Lower lobe of right lung (tissue), 2 donors: ENCODE data around the gene CLNK. TPM values are rescaled to one million over a fixed set of nuclear protein-coding genes. Genes with fewer than 3 reads are reported as not detected.

Experiments used
- ATAC-seq, 2 donors: fragments of 200-7000 bp; cut with Tn5 transposase; one replicate each; pipeline ENCODE4 v1.9.1; 2020 to 2022; ENCODE audit warnings: mild to moderate bottlenecking in 2 of 2, moderate library complexity in 2 of 2
- DNase-seq: peaks from one replicate; pipeline ENCODE4 v3.0.0-alpha.2; 2020
- H3K27ac ChIP-seq: fragments of 200-600 bp; one replicate; pipeline ENCODE4 v1.8.0; 2022
- H3K27me3 ChIP-seq: fragments of 200-600 bp; one replicate; pipeline ENCODE4 v1.8.0; 2022; ENCODE audit warnings: low read depth
- H3K36me3 ChIP-seq: fragments of 200-600 bp; one replicate; pipeline ENCODE4 v1.8.0; 2022; ENCODE audit warnings: mild to moderate bottlenecking
- H3K4me1 ChIP-seq: fragments of 200-600 bp; one replicate; pipeline ENCODE4 v1.8.0; 2022
- H3K4me3 ChIP-seq: fragments of 200-600 bp; one replicate; pipeline ENCODE4 v1.8.0; 2022; ENCODE audit warnings: mild to moderate bottlenecking
- H3K9me3 ChIP-seq: fragments of 200-600 bp; one replicate; pipeline ENCODE4 v1.8.0; 2022
- intact Hi-C: fragments of 100-400 bp; cut with DNase I; formaldehyde crosslinking; loops from one replicate; pipeline ENCODE4 v1.11.0; 2022
- total RNA-seq: library from RNA; stranded (reverse); fragmentation: NEBNext Ultra II Directional; extraction: Animal tissue kit (Norgen Biotek cat#: 25700); gene quantifications from one replicate; pipeline ENCODE4 v1.2.1, GENCODE V29; 2021
- TF ChIP-seq, protein P1 (sequence below): fragments of 200-600 bp; IDR thresholded peaks from one replicate; pipeline ENCODE4 v1.8.0; 2022; ENCODE audit warnings: antibody characterized with exemption, mild to moderate bottlenecking
- donor health status: DM: no; HTN: yes; CAD: no; lungs with severe emphysema.

The CLNK gene
- total RNA-seq, 1 donor from 2014 or later, result 0.09 TPM

DNA sequence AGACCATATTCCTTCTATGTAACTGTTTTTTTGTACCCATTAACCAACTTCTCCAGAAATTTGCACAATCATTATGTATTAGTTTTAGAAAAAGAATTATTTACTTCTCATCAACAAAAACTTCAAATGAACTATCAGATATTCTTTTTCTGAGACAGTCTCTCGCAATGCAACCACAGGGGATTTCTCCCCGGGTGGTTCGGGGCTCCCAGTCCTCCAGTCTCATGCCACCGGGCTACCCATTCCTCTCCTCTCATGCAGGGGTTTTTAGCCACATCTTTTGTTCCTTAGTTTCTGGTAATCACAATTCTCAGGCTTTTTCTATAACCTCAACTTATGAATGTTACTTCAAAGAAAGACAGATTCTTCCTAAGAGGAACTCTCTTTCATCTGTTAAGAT lies 46.6 kb upstream of the CLNK start:
- Histone ChIP-seq H3K4me3 (no peak overlapping the region), H3K36me3 (no peaks in the 10 kb centered on the region), H3K4me1 (no peaks in the 10 kb centered on the region), H3K9me3 (no peaks in the 10 kb centered on the region), H3K27ac (no peak overlapping the region), H3K27me3 (no peaks in the 10 kb centered on the region)
- DNase-seq (no peak), ATAC-seq (no peak)
- TF ChIP-seq, protein P1, sequence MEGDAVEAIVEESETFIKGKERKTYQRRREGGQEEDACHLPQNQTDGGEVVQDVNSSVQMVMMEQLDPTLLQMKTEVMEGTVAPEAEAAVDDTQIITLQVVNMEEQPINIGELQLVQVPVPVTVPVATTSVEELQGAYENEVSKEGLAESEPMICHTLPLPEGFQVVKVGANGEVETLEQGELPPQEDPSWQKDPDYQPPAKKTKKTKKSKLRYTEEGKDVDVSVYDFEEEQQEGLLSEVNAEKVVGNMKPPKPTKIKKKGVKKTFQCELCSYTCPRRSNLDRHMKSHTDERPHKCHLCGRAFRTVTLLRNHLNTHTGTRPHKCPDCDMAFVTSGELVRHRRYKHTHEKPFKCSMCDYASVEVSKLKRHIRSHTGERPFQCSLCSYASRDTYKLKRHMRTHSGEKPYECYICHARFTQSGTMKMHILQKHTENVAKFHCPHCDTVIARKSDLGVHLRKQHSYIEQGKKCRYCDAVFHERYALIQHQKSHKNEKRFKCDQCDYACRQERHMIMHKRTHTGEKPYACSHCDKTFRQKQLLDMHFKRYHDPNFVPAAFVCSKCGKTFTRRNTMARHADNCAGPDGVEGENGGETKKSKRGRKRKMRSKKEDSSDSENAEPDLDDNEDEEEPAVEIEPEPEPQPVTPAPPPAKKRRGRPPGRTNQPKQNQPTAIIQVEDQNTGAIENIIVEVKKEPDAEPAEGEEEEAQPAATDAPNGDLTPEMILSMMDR, result no peak
- intact Hi-C loops, result no loop called here

GRCh38 chr4:10730590-10730989 lies 46.0 kb upstream of the CLNK start:
- intact Hi-C loops, result no loop called here
- TF ChIP-seq, protein P1, result no peak
- H3K27me3 ChIP-seq, result no peaks in the 10 kb centered on the region
- H3K36me3 ChIP-seq, result no peaks in the 10 kb centered on the region
- H3K4me1 ChIP-seq, result no peaks in the 10 kb centered on the region
- H3K9me3 ChIP-seq, result no peaks in the 10 kb centered on the region
- DNase-seq (no peak), ATAC-seq (no peak)
- H3K27ac ChIP-seq, result no peak overlapping the region
- no peak overlapping the region for H3K4me3 ChIP-seq

DNA sequence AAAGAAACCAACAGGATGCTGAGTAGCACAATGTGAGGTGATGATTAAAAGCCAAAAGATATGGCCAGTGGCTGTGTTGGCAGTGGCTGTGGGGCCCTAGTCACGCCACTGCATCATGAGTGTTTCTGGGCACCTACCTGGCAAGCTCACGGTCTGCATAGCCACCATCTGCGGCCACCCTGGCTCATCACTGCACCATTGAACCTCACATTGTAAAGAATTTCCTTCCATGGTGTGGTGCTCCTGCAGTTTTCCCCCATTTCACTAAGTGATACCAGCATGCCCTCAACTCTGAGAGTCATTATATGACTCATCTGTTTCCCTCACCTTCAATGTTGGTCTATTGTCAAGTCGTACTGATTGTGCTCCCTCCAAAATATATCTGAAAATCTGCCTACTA lies 45.5 kb upstream of the CLNK start:
- Histone ChIP-seq H3K4me1 (no peaks in the 10 kb centered on the region), H3K27ac (no peak overlapping the region), H3K27me3 (no peaks in the 10 kb centered on the region), H3K9me3 (no peaks in the 10 kb centered on the region), H3K36me3 (no peaks in the 10 kb centered on the region), H3K4me3 (no peak overlapping the region)
- TF ChIP-seq, protein P1, result no peak
- intact Hi-C loops, result no loop called here
- DNase-seq, result no peak
- ATAC-seq, result no peak

- intact Hi-C loops, result no loop called here
- Histone ChIP-seq H3K9me3 (no peaks in the 10 kb centered on the region), H3K4me3 (no peak overlapping the region), H3K27me3 (no peaks in the 10 kb centered on the region), H3K36me3 (no peaks in the 10 kb centered on the region), H3K27ac (no peak overlapping the region), H3K4me1 (no peaks in the 10 kb centered on the region)
- DNase-seq (no peak), ATAC-seq (no peak)
- TF ChIP-seq, protein P1, result no peak
Observed at GRCh38 chr4:10729366-10729765, 44.8 kb upstream of the CLNK start.

- no peaks in the 10 kb centered on the region for H3K36me3 ChIP-seq
- H3K4me3 ChIP-seq, result no peak overlapping the region
- ATAC-seq, result no peak
- intact Hi-C loops, result no loop called here
- H3K9me3 ChIP-seq, result no peaks in the 10 kb centered on the region
- DNase-seq, result no peak
- TF ChIP-seq, protein P1, result no peak
- H3K27me3 ChIP-seq, result no peaks in the 10 kb centered on the region
- no peaks in the 10 kb centered on the region for H3K4me1 ChIP-seq
- H3K27ac ChIP-seq, result no peak overlapping the region
Observed at GRCh38 chr4:10728016-10728415, 43.4 kb upstream of the CLNK start.
